ENCODE results near the gene LPCAT2.

Gene LPCAT2

DNA sequence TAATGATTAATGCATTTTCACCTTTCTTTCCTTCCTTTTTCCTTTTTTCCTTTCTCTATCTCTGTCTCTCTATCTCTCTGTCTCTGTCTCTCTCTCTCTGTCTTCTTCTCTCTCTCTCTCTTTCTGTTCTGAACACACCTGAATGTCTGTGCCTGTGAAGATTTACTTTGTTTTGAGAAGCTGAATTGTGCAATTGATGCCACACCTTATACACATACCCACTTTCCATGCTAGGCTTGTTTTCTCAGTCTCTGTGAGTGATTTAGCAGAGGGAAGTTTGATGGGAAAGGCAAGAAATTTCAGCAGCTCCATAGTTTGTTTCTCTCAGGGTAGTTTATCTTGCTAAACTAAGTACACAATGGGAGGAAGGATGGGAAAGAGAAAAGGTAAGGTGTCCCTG is 48.3 kb downstream of the LPCAT2 start:
- DNase-seq, result no peak

DNA sequence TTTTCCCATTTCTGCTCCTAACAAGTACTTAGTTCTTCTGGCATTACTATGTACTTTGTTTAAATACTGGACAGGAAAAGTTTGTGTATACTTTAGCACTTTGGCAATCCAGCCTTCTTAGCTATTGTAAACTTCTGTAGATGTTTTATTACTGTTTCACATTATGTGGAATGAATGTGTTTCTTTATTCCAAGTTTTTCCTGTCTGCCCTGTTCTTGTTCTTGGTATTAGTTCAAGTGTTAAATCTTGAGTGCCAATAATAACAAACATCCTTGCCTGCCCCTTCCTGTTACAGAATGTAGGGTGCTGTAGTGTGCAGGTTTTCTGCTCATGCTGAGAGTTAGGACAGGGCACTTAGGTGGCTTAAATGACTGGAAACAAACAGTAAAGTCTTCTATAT is 50.4 kb downstream of the LPCAT2 start:
- no peak for DNase-seq

DNA sequence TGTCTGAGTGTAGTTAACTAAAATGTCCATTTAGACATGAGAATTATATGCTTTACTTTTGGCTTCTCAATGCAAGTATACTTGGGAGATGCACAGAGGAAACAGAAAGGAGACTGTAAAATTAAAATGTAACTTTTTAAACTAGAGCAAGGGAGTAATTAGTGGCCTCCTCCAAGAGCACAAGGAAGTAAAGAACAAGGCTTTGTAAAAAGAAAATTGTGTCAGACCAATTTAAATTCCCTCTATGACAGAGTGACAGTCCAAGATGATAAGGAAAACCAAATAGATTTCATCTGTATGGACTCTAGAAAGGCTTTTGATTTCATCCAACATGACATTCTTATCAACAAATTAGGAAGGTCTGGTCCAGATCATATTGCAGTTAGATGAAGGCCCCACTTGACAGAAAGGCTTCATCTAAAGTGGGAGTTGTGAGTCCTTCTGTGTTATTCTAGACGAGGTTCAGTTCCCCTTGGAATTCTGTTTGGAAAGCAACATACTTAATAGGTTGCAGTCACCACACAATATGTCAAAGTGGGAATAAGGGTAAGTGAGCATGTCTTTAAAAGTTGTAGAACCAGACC is 51.2 kb downstream of the LPCAT2 start:
- no peak for DNase-seq

DNA sequence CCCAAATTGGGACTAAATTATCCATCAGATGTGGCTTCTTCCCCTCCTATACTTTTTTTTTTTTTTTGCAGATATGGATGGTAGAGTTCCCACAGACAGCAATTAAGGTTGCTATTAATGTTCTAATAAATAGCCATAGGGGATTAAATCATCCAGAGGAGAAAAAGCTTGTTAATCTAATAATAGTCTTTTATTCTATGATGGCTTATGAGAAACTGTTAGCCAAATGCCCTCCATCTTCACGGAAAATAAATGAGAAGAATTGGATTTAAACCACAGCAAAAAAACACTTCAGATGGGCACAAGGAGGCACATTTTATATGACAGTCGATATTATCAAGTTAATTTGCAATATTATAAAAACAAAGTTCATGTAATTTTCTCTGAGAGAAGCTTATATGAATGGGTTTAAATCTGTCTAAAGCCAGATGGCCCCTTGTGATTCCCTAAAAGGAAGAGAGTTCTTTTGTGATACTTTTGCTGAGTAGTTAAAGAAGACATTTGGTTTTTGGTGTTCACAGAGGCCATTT is 52.5 kb downstream of the LPCAT2 start:
- no peak for DNase-seq

DNA sequence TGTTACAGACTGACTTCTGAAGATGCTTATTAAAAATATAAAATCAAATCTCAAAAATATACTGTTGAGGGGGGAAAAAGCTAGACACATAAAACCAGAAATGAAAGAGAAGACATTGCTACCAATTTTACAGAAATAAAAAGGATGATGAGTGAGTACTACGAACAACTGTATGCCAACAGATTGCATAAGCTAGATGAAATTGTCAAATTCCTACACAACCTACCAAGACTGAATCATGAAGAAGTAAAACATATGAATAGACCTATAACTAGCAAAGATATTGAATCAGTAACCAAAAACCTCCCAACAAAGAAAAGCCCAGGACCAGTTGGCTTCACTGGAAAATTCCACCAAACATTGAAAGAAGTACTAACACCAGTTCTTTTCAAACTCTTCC is 54.1 kb downstream of the LPCAT2 start:
- no peak for DNase-seq

DNA sequence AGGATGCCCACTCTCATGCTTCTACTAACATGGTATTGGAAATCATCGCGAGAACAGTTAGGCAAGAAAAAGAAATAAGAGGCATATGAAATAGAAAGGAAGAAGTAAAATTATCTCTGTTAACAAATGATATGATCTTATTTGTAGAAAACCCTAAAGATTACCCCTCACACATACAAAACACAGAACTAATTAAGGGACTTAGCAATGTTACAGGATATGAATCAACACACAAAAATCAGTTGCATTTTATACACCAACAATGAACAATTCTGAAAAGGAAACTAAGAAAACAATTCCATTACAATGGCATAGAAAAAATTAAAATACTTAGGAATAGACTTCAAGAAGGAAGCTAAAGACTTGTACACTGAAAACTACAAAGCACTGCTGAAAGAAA is 54.9 kb downstream of the LPCAT2 start:
- no peak for DNase-seq

DNA sequence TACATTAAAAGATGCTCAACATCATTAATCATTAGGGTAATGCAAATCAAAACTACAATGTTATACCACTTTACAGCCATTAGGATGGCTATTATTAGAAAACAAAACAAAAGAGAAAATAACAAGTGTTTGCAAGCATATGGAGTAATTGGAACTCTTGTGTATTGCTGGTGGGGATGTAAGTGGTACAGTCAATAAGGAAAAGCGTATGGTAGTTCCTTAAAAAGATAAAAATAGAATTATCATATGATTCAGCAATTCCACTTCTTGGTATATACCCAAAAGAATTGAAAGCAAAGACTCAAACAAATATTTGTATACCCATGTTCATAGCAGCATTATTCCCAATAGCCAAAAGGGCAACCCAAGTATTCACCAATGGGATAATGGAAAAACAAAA is 56.2 kb downstream of the LPCAT2 start:
- no peak for DNase-seq

DNA sequence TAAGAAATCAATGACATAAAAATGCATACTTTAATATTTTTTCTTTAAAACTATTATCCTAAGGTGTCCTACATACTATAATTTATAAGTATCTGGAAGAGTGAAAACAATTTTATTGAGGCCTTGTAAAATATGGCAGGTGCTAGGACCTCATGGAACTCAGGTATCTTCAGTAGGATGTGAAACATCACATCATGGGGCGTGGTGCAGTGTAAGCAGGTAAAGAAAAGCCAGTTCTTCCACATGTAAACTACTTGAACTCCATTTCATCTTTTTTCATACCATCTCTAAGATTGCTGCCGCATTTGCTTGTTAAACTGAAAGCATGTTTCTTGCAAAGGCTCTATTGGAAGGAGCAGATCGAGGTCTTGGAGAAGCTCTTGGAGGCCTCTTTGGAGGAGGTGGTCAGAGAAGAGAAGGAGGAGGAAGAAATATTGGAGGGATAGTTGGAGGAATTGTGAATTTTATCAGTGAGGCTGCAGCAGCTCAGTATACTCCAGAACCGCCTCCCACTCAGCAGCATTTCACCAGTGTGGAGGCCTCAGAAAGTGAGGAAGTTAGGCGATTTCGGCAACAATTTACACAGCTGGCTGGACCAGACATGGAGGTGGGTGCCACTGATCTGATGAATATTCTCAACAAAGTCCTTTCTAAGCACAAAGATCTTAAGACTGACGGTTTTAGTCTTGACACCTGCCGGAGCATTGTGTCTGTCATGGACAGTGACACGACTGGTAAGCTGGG is 57.7 kb downstream of the LPCAT2 start, which contains the start of gene CAPNS2:
Gene CAPNS2, plus strand, starts transcription at position 253 of the 744 bp plus-strand sequence. Its CDS starts 73 bp downstream, at position 326.
- no peak for DNase-seq

DNA sequence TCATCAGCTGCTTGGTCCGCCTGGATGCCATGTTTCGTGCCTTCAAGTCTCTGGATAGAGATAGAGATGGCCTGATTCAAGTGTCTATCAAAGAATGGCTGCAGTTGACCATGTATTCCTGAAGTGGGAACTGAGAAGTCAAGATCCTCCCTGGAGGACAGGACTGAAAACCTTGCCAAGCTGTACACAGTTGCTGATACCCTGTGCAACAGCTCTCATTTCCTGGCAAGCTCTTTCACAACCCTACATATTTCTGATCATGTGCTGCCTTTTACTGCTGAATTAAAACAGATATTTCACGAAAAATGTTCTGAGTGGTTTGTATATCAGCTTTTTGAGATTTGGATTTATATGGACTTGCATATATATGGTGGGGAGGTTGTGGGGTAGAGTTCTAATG is 58.5 kb downstream of the LPCAT2 start:
- no peak for DNase-seq

DNA sequence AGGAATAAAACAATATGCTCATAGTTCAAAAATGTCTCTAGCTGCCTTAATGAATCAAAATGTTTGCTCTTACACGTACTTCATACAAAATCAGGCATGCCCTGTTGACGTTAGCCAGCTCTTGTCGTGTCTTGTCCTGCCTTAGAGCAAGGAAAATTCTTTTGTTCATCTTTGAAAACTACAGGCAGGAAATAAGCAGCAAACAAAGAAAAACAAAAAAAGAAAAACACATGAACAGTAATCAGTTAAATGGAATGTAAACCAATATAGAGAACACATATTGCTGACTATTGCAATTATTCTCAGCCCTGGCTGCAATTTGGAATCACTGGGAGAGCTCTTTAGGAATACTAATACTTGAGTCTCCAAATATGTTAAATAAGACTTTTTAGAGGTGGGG is 59.3 kb downstream of the LPCAT2 start:
- DNase-seq, result no peak

DNA sequence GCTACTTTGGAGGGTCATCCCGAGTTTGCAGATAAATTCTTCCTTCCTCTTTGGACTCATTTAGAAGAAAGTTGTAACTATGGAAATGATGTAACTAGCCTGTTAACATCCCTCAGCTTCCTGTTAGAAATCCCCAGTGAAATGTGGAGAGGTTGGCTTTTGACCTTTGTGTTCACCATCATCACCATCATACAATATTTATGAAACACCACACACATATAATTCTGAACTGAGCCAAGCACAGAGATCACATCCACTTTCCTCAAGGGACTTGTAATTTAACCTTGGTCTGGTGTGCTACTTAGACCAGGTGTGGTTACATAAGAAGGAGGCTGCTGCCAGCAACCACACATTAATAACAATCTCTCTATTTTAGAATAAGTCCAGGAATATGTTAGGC is 60.2 kb downstream of the LPCAT2 start:
- no peak for DNase-seq

DNA sequence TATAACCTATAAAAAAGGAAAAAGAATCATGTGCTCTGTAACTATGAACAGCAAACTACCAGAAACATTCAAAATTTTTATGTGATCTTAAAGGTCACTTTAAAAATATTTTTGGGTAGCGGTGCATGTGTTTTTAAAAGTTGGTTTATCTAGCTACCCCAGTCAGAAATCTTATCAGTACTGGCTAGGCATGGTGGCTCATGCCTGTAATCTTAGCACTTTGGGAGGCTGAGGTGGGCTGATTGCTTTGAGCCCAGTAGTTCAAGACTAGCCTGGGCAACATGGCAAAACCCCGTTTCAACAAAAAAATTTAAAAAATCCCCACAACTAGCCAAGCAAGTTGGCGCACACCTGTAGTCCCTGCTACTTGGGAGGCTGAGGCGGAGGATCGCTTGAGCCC is 61.3 kb downstream of the LPCAT2 start:
- DNase-seq, result no peak

DNA sequence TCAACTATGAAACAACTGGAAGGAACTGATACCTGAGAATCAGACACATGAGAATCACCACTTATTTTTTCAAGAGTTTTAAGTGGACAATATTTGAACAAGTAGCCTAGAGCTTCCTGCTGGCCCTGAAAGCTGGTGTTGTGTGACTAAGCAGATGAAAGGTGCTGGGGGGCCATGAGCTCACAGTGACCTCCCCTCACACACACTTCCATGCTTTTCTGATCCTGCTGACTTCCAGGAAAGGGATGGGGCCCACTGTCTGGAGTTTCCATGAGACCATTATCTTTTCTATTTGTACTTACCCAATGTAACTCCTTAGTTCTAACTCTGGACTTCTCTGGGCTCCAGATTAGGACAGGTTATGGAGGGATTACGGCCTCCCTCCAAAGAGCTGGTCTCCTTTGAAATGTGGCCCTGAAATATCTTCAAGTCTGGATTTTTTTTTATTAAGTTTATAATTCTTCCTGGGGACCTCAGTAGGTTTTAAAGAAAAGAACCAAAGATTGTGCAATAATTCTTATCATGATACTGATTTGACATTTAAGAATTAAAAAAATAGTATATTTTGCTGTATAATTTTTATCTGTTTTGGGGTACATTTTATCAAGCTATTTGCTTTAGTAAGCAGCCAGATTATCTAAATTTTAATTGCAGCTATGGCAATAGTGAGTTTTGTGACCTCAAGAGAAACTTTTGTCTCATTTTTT is 62.5 kb downstream of the LPCAT2 start:
- DNase-seq, result no peak

DNA sequence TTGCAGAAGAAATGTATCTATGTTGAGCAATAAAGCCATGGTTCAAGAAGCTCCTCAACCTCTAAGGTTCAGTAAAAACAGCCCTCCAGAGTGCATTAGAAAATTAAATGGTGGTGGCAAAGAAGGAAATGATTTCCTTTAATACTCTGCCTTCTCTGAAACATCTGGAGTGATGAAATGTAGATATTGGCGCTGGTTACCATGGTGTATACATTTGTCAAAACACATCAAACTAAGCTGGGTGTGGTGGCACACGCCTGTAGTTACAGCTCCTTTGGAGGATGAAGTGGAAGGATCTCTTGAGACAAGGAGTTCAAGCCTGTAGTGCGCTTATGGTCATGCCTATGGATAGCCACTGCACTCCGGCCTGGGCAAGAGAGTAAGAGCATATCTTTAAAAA is 63.6 kb downstream of the LPCAT2 start:
- no peak for DNase-seq

DNA sequence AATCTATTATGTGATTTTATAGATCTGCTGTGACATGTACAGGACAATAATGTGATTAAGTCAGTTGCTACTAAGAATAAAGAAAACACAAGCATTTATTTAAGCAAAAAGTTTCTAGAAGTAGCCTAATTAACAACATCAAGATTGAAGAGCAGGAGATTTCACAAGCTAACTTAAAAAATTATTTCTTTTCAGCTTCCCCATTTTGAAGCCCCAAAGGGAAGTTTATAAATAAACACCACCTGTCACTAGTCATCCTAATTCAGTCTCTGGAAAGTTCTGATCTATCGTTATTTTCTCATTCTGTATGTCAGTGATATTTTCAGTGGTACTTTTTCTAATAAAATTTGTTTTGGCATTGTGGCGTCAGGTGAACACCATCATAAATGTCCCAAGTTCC is 65.9 kb downstream of the LPCAT2 start:
- DNase-seq, result no peak

DNA sequence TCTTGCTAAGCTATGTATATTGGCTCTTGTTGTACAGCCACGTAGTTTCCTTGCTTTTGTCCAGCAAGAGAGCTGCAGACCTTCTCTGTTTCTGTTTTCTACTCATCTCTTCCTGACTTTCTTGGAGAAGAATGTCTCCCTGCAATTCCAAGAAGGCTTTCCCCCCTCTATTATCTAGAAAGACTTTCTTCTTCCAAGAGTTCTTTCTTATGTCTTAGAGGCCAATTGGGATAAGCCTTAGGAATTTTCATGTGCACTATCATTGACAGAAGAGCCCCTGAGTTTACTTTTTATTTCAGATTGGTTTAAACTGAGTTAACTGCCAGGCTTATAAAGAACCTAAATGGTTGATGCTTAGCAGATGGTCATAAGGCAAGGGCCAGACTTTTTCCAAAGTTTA is 66.6 kb downstream of the LPCAT2 start:
- DNase-seq, result no peak

DNA sequence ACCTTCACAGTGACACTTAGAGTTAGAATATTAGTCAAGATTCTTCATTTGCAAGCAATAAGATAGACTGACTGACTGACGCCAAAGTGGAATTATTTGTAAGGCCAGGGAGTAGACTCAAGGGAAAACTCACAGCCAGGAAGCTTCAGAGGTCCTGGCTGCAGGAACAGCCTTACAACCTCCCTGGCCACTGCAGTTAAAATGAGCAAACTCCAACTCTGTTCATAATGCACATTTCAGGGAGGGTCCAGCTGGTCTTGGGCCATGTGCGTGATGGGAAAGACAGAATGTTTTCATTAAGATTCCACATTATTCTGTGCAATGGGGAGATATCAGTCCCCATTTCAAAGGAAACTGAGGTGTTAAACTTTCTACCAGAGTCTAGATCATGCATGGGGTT is 67.5 kb downstream of the LPCAT2 start:
- DNase-seq, result no peak

DNA sequence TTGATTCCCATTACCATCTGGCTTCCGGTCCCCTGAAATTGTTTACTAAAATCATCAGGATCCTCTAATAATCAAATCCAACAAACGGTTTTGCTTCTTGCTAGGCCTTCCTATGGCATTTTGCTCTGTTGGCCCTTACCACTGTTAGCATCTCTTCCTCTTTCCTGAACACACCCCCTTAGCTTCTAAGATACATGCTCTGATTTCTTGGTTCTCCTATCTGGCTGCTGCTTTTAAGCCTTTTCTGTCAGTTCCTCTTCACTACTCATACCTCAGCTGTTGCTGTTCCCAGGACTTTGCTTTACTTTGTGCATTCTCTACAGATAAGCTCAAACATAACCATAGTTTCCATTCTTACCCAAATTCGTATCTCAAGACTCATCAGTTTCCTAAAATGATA is 69.0 kb downstream of the LPCAT2 start:
- no peak for DNase-seq

DNA sequence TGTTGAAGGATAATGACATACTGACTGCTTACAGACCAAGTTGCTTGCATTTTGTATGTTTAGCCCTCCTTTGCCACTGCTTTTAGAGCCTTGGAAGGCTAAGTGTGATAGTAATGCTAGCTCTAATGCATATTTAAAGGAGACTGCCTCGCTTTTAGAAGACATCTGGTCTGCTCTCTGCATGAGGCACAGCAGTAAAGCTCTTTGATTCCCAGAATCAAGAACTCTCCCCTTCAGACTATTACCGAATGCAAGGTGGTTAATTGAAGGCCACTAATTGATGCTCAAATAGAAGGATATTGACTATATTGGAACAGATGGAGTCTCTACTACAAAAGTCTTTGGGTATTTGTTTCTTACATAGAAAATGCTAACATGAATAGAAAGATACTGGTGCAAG is 76.8 kb downstream of the LPCAT2 start:
- no peak for DNase-seq

DNA sequence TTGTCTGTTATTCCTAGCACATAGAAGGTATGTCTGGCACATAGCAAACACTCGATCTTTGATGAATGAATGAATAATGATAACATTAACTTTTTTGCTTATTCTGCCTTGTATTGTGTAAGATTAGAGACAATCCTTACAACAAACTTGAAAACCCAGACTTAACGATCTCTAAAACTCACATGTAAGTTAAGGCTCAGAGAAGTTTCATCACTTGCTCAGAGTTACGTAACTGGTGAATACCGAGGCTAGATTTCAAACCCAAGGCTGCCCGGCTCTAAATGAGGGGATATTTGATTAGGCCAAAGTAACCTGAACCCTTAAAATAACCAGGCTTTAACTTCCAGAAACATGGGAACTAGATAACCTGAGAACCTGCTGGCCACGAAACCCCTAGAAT is 79.9 kb downstream of the LPCAT2 start:
- no peak for DNase-seq

DNA sequence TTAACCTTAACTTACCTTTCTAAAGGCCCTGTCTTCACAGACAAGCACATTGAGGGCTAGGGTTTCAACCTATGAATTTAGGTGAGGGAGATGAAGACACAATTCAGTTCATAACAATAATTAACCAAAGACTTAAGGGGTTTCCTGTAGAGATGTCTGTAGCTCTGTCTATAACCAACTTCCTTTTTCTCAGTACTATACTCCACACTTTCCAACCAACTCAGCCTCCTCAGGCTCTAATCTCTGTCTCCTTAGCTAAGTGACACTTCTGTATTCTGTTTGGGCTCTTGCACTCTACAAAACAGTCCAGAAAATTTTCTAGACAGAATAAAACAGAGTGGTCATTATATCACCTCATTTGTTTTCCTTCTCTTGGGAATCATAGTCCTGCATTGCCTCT is 83.4 kb downstream of the LPCAT2 start:
- no peak for DNase-seq

DNA sequence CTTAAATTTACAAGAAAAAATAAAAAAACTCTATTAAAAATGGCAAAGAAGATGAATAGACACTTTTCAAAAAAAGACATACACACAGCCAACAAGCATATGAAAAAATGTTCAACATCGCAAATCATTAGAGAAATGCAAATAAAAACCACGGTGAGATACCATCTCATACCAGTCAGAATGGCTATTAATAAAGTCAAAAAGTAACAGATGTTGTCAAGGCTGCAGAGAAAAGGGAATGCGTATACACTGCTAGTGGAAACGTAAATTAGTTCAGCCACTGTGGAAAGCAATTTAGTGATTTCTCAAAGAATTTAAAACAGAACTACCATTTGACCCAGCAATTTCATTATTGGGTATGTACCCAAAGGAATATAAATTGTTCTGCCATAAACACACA is 89.1 kb downstream of the LPCAT2 start:
- DNase-seq, result no peak

DNA sequence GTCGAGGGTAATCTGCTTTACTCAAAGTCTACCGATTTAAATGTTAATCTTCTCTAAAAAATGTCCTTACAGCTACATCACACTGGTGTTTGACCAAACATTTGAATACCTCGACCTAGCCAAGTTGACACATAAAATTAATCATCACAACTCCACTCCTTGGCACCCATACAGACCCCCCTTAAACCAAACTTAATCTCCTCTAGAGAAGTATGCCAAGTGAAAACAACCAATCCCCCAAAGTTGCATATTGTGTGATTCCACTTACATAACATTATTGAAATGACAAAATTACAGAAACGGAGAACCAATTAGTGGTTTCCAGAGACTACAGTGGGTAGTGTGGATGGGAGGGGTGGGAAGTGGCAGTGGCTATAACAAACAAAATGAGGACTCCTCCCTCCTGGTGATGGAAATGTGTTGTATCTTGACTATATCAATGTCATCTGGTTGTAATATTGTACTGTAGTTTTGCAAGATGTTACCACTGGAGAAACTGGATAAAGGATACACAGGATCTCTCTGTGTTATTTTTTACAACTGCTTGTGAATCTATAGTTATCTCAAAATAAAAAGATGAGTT is 97.0 kb downstream of the LPCAT2 start:
- no peak for DNase-seq

Data from stimulated activated naive CD4-positive, alpha-beta T cell treated with Interleukin-2 at 50 U/mL for 16 hours (primary cell).